Putamen (tissue), 1 donor: Measurements from ENCODE around the gene GPR162.
"Not testable (repeated sequence)": the region's sequence is repeated elsewhere in the genome, so short reads cannot be mapped to it uniquely, and the experiment has no call there.

Experiments
- DNase-seq: peaks from one replicate; pipeline ENCODE4 v3.0.0-alpha.2; 2016; ENCODE audit warnings: low spot score

Gene GPR162

DNA sequence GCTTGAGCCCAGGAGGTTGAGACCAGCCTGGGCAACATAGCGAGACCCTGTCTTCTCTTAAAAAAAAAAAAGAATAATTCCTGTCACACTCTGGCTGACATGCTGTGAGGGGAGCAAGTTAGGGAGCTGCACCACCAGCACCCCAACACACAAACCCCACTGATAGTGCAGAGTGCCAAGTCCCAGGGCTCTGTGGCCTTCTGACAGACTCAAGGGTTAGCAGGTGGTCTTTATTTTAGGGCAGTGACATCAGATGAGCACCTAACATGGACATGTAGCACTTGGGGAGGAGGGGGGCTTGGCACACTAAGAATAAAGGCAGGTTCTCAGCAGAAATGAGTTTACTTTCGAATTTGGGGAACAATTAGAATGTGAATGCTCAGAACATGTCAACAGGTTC is 37.2 kb downstream of the GPR162 start:
- DNase-seq = no peak

DNA sequence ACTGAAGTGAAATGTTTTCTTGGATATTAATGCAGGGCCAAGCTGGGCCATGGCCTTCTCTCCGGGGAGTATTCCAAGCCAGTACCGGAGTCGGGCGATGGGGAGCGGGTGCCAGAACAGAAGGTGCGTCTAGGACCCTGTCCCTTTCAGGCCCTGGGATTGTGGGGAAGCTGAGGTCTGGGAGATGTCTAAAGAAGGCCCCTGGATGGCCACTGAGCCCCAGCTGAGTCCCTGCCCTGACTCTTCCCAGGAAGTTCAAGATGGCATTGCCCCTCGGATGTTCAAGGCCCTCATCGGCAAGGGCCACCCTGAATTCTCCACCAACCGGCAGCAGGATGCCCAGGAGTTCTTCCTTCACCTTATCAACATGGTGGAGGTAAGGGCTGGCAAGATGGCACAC is 38.5 kb downstream of the GPR162 start:
- DNase-seq = no peak

DNA sequence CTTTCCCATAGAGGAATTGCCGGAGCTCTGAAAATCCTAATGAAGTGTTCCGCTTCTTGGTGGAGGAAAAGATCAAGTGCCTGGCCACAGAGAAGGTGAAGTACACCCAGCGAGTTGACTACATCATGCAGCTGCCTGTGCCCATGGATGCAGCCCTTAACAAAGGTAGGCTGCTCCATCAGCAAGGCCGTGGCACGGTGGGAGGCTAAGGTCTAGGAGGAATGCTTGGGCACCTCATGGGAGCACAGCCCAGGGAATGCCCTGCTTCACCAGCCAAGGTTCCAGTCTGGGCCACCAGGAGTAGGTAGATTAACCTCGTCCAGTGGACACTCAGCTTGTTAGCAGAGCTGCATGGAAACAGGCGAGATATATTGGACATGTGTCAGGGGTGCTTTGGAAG is 39.3 kb downstream of the GPR162 start:
- no peak for DNase-seq

DNA sequence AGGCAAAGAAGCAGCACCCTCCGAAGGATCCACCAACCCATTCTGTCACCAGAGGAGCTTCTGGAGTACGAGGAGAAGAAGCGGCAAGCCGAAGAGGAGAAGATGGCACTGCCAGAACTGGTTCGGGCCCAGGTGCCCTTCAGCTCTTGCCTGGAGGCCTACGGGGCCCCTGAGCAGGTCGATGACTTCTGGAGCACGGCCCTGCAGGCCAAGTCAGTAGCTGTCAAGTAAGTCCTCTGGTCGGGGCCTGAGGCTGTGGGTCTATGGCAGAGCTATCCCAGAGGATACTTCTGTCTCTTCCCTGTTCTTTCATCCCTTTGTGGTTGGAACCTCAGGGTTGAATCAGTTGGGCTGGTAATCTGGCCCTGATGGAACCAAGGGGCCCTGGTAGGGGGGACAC is 39.8 kb downstream of the GPR162 start:
- DNase-seq = no peak

DNA sequence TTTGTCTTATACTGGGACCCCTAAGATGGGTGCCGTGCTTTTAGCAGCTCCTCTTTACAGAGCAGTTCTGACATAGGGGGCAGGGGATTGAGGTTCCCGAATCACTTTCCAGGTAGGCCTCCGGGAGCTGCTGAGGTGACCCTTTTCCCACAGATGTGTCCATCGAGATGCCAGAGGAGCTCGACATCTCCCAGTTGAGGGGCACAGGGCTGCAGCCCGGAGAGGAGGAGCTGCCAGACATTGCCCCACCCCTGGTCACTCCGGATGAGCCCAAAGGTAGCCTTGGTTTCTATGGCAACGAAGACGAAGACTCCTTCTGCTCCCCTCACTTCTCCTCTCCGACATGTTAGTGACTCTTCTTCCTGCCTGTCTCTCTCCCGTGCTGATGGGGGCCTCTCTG is 41.4 kb downstream of the GPR162 start:
- DNase-seq = no peak

DNA sequence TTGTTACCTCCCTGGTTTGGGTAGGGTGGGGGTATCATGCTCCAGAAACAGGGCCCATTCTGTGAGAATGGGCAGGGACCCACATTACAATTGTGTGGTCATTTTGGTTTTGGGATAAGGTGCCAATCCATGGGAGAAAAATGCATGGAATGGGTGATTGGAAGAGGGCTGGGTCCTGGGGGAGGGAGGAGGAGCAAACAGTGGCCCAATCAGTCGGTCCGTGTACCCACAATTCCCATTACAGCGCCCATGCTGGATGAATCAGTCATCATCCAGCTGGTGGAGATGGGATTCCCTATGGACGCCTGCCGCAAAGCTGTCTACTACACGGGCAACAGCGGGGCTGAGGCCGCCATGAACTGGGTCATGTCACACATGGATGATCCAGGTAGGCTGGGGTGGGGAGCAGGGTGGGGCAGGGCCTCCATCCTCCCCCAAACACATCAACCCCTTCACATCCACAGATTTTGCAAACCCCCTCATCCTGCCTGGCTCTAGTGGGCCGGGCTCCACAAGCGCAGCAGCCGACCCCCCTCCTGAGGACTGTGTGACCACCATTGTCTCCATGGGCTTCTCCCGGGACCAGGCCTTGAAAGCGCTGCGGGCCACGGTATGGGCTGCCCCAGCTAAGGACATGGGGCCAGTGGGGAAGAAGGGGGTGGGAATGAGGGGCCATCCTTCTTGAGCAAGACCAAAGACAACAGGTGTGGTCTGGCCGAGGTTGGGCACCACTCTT is 42.1 kb downstream of the GPR162 start:
- DNase-seq = no peak

DNA sequence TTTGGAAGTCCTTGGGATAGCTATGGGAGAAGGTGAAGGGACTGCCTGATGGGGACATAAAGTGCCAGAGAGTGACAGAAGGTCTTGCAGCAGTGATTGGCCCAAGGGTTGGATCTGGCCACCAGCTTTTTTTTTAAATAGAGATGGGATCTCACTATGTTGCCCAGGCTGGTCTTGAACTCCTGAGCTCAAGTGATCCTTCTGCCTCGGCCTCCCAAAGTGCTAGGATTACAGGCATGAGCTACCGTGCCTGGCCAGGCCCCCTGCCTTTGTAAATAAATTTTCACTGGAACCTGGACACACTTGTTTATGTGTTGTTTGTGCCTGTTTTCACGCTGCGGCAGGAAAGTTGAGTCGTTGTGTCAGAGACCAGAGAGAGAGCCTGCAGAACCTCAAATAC is 43.7 kb downstream of the GPR162 start:
- DNase-seq = not testable (repeated sequence)

DNA sequence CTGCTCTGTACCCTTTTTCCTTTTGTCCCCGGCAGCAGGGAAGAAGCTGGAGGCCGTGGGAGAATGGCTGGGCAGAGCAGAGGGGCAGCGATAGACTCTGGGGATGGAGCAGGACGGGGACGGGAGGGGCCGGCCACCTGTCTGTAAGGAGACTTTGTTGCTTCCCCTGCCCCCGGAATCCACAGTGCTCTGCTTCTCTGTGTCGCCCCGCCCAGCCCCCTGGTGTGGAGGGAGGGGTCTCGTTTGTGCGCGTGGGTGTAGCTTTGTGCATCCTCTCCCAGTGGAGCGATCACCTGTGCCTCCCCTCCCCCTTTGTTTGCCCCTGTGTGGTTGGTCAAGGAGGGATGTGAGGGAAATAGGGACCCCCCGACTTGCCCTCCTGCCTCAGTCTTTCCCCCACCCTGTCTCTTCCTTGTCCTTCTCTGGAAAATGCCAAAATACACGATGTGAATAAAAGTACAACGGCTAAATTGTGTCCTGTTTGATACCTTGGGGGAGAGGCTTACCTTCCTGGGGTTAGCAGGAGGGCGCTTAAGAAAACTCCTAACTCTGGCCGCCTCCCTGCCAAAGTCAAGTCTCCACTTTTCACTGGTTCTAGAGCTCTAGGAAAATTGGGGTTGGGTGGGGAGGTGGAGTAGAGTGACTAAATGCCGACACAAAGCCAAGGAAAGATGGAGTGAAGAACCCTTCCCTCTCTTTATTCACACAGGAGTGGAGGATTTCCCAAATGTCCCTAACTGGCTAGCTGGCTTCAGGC is 44.7 kb downstream of the GPR162 start:
- no peak for DNase-seq

DNA sequence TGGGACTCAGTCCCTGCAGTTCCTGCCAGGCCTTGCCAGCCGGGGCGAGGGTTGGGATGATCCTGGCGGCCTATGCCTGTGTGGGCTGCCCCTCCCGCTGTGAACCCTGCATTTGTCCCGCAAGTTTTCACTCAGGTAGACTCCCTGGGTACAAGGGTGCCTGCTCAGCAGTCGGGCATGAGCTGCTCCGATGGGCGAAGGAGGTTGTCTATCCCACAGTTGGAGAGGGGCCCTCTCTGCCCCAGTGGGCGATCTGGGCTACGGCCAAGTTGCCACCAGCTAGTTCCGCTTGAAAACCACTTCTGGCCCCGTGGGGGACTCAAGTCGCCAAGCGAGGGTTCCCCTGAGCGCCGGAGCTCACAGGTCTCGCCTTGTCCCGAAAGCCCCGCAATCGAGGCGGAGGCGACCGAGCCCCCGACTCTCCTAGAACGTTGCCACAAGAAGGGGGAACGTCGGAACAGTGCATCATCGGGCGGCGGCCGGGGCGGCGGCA is 45.3 kb downstream of the GPR162 start:
- DNase-seq = no peak

DNA sequence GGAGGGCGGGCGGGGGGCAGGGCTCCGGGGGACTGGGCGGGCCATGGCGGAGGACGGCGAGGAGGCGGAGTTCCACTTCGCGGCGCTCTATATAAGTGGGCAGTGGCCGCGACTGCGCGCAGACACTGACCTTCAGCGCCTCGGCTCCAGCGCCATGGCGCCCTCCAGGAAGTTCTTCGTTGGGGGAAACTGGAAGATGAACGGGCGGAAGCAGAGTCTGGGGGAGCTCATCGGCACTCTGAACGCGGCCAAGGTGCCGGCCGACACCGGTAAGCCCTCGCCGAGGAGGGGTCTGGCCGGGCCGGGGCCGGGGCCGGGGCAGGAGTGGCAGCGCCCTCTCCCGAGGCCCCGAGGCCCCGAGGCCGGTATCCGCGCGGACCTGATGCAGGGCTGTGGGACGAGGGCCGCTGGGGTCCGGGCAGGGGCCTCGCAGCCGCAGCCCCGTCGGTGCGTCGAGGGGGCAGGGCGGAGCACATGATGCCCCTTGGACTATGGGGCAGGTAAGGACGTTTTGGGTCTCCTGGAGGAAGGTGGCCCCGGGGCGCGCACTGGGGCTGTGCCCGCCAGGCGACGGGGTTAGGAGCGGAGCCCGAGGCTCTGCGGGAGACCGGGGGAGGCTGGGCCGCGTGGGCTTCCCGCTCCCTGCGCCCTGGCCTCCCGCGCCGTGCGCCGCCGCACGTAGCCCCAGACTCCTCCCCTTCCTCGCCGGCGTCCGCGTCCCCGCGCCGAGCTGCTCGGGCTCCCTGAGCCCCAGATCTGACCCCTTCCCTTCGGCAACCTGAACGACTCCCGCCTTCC is 46.0 kb downstream of the GPR162 start, which contains the start of gene TPI1:
Gene TPI1 (plus strand): TSS at position 119 of the 798 bp plus-strand sequence. CDS start 36 bp downstream, at position 155.
- DNase-seq = peak; percentile 81

DNA sequence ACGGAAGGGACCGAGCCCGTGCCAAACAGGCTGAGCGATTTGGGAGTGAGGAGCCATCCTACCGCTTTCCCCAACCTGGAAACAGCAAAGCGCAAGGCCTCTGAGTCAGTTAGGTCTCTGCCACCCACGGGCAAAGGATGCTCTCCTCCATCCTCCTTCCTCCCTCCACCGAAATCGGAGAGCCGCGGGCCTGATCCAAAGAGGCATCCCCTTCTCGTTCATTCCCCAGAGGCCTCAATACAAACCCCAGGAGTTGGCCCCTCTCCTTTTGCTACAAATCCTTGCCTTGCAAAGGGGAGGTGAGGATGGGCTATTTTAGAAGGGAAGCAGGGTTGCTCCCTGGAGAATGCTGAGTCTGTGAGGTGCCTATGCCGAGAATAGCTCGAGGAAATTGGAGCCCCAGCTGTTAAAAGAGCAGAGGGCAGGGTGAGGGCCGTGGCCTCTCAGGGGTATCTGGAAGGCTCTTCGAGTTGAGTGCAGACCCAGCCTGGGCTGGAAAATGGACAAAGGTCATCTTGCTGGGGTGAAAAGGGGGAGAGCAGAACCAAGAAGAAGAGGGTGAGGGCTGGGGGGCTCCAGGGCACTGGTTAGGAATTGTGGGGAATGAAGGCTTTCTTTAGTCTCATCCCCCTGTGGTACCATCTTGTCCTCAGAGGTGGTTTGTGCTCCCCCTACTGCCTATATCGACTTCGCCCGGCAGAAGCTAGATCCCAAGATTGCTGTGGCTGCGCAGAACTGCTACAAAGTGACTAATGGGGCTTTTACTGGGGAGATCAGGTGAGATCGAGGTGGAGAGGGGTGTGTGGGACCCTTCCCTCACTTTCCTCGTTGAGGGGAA is 46.8 kb downstream of the GPR162 start:
- peak; percentile 59 for DNase-seq

DNA sequence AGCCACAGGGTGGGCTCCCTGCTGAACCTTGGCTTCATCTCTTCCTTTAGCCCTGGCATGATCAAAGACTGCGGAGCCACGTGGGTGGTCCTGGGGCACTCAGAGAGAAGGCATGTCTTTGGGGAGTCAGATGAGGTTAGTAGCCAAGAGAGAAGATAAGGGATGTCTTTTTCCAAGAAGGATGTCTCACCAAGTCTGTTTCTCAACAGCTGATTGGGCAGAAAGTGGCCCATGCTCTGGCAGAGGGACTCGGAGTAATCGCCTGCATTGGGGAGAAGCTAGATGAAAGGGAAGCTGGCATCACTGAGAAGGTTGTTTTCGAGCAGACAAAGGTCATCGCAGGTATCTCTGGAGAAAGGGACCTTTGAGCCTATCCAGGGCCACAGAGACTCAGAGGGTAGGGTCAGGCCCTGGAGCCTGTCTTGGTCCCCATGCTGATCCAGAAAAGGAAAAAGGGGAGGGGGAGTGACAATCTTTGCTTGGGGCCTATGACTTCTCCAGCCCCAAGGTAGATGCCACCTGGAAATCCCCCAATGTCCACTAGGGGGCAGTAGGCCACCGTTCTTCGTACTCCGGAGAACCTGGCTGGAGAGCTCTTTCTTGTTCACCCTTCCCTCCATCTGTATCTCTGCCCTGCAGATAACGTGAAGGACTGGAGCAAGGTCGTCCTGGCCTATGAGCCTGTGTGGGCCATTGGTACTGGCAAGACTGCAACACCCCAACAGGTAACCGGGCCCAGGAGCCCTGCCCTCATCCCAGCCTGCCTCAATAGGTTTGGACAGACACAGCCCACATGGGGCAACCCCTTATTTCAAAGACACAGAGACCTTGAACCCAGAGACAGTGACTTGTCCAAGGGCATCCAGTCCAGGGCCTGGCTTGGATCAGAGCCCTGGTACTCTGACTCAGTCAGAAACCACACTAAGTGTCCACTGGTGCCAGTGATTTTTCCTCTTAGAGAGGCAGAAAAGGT is 47.7 kb downstream of the GPR162 start:
- DNase-seq = peak; percentile 63

DNA sequence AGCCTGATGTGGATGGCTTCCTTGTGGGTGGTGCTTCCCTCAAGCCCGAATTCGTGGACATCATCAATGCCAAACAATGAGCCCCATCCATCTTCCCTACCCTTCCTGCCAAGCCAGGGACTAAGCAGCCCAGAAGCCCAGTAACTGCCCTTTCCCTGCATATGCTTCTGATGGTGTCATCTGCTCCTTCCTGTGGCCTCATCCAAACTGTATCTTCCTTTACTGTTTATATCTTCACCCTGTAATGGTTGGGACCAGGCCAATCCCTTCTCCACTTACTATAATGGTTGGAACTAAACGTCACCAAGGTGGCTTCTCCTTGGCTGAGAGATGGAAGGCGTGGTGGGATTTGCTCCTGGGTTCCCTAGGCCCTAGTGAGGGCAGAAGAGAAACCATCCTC is 48.7 kb downstream of the GPR162 start:
- not testable (repeated sequence) for DNase-seq

DNA sequence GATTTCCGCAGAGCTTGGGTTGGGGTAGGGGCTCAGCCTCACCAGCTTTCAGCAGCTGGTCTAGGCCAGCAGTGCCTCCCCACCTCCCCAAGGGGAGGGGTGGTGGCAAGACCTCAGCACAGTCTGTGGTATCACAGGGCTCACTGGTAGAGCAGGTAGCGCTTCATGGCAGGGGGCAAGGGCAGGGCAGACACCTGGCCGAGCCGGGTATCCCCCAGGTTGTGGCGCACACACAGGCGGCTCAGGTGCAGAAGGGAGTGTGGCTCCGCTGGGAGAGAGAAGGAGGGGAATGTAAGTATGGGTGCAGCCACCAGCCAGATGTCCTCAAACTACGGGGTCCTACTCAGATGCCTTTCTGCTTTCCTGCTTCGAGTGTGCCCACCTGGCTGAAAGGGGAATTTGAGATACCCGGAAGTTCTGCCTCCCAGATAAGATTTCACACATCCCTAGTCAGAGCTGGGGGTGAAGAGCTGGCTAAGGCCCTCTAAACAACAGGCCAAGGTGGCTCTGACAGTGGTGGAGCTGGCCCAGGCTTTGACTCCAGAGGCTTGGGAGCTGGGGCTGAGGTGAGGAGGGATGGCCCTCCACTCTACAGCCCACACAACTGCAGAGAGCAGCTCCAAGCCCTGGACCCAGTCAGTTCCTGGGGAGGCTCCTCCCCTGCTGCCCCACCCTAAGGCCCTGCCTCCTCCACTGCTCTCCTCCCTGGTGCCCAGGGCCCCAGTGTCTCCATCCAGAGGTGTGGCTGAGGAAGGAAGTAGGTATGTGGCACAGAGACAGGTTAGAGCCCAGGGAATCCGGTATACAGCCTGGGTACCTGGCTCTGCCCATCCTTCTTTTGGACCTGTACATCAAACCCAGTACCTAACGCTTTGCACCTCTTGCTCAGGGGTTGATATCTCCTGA is 49.7 kb downstream of the GPR162 start:
- DNase-seq = no peak

DNA sequence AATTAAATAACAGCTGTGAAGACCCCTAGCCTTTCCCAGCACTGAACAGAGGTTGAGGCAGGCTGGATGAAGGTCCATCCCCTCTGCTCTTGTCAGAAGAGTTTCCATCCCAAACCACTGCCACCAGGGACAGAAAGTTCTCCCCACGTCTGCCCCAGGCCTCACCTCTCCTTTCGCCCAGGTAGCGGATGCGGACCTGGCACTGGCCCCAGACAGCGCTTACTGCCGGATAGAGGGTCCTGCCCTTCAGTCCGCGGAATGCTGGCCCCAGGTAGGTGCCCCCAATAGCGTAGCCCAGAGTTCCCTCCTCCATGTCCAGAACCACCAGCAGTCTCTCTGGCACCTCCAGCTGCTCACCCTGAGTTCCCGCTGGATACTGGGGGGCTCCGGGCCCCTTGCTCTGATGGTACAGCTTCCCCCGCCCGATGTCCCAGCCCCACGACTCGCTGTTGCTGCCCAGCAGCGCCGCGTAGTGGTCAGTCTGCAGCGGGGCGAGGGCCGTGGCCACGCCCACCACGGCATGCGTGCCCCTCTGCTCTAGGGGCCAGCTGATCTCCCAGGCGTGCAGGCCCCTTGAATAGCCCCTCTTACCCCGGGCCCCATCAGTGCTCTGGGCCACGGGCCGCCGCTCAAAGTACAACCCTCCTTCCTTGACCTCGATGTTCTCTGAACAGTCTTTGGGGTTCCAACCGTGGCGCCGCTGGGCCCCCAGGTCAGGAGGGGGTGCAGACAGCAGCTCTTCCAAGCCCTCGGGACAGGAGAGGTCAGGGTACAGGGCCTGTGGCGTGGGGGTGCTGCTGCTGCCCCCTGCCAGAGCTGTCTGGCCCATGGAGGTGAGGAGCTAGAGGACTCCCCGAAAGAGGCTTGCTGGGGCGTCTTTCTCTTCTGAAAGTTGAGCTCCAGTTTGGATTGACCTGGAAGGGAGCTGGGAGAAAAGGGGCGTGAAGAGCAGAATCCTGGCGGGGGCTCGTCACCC is 50.7 kb downstream of the GPR162 start:
- peak; percentile 73 for DNase-seq

DNA sequence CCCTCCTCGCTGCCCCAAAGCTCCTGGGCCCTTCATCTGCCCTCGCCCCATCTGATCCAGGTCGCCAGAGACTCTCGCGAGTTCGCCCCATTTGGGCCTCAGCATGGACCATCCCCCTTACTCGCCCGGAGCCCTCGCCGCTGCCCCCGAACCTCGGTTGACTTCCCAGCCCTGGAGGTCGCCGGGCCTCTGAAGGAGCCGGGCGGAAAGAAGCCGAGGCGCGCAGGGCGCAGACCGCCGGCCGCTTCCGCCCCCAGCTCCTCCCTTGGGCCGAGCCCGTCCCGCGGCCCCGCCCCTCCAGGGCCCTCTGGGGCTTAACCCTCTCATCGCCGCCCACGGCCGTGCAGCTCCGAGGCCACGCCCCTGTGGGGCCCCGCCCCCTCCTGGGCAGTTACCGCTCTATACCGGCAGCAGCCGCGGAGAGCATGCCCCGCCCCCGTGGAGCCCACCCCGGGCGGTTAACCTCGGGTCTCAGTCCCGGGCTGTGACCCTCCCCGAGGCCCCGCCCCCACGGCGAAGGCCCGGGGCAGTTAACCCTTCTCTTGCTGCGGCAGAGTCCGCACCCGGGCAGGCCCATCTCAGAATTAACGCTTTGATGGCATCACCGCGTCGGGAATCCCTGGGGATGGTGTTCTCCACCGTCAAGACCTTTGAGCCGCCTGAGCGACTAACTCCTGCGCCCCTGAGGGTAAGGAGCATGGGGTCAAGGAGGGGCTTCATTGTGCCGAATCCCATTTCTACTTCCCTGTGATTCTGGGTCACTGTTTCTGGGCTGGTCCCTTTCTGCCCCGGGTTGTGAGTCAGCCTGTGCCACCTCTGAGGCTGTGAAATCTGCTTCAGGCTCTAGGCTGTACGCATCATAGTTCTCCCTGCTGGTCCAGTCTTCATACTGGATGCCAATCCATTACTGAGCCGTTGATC is 51.7 kb downstream of the GPR162 start, which contains the start of gene SPSB2:
Gene SPSB2 (minus strand): TSS at position 210 of the 921 bp plus-strand sequence. CDS start 402 bp downstream, outside the sequence.
- DNase-seq = peak; percentile 91

DNA sequence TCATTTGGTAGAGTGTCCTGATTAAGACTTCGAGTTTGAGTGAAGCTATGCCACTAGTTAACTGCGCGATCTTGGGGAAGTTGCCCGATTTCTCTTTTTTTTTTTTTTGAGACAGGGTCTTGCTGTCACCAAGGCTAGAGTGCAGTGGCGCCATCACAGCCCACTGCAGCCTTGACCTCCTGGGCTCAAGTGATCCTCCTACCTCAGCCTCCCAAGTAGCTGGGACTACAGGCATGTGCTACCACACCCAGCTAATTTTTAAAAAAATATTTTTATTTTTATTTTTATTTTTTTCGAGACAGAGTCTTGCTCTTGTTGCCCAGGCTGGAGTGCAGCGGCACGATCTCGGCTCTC is 52.4 kb downstream of the GPR162 start:
- DNase-seq = not testable (repeated sequence)
